Liver (tissue), 3 donors: ENCODE results near the gene PNPLA3.

ENCODE experiments used
- ATF3 ChIP-seq: IDR thresholded peaks from 2 replicates; pipeline ENCODE4 v1.6.1; 2016; ENCODE audit warnings: antibody characterized with exemption
- FOXA1 ChIP-seq: IDR thresholded peaks from 2 replicates; pipeline ENCODE4 v1.6.1; 2016; ENCODE audit warnings: antibody characterized with exemption
- FOXA2 ChIP-seq: IDR thresholded peaks from 2 replicates; pipeline ENCODE4 v1.6.1; 2016; ENCODE audit warnings: antibody characterized with exemption
- GABPA ChIP-seq, 2 donors: IDR thresholded peaks in 1 of 2; conservative IDR thresholded peaks in 1 of 2; 2 replicates each; pipeline ENCODE4 v1.6.1; 2016; ENCODE audit warnings: antibody characterized with exemption in 2 of 2, mild to moderate bottlenecking in 1 of 2, moderate library complexity in 1 of 2
- JUND ChIP-seq, 2 donors: IDR thresholded peaks; 2 replicates each; pipeline ENCODE4 v1.6.1; 2016; ENCODE audit warnings: antibody characterized with exemption in 2 of 2
- MAX ChIP-seq: IDR thresholded peaks from 2 replicates; pipeline ENCODE4 v1.6.1; 2016; ENCODE audit warnings: antibody characterized with exemption
- RAD21 ChIP-seq, 2 donors: IDR thresholded peaks; 2 replicates each; pipeline ENCODE4 v1.6.1; 2016; ENCODE audit warnings: antibody characterized with exemption in 2 of 2, mild to moderate bottlenecking in 2 of 2
- SP1 ChIP-seq: IDR thresholded peaks from 2 replicates; pipeline ENCODE4 v1.6.1; 2018; ENCODE audit warnings: antibody characterized with exemption, mild to moderate bottlenecking
- TAF1 ChIP-seq: conservative IDR thresholded peaks from 2 replicates; pipeline ENCODE4 v1.6.1; 2016; ENCODE audit warnings: antibody characterized with exemption, mild to moderate bottlenecking
- YY1 ChIP-seq: IDR thresholded peaks from 2 replicates; pipeline ENCODE4 v1.6.1; 2016; ENCODE audit warnings: antibody characterized with exemption, mild to moderate bottlenecking
- TF ChIP-seq, protein P1 (sequence below): fragments of 150-350 bp; IDR thresholded peaks from 2 replicates; pipeline ENCODE4 v1.5.1; 2017; ENCODE audit warnings: improper control_type of control experiment, low read depth, low read length; ENCODE audit not compliant: missing input control
- TF ChIP-seq, protein P2 (sequence below): IDR thresholded peaks from 2 replicates; pipeline ENCODE4 v1.6.1; 2016; ENCODE audit warnings: antibody characterized with exemption, mild to moderate bottlenecking
- donor health status: healthy.
- donor health status: healthy.

GRCh38 chr22:43992331-43992821 is 68.8 kb downstream of the PNPLA3 start:
- TF ChIP-seq, protein P1, sequence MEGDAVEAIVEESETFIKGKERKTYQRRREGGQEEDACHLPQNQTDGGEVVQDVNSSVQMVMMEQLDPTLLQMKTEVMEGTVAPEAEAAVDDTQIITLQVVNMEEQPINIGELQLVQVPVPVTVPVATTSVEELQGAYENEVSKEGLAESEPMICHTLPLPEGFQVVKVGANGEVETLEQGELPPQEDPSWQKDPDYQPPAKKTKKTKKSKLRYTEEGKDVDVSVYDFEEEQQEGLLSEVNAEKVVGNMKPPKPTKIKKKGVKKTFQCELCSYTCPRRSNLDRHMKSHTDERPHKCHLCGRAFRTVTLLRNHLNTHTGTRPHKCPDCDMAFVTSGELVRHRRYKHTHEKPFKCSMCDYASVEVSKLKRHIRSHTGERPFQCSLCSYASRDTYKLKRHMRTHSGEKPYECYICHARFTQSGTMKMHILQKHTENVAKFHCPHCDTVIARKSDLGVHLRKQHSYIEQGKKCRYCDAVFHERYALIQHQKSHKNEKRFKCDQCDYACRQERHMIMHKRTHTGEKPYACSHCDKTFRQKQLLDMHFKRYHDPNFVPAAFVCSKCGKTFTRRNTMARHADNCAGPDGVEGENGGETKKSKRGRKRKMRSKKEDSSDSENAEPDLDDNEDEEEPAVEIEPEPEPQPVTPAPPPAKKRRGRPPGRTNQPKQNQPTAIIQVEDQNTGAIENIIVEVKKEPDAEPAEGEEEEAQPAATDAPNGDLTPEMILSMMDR: no peak
- no peak for TF ChIP-seq ATF3
- no peak for TF ChIP-seq YY1
- no peak for TF ChIP-seq RAD21 (IDR thresholded peaks at IDR 0.05)
- TF ChIP-seq FOXA1: no peak
- TF ChIP-seq GABPA (IDR thresholded peaks at IDR 0.05 in 1 of 2, conservative IDR thresholded peaks at IDR 0.05 in 1 of 2): no peak
- TF ChIP-seq, protein P2, sequence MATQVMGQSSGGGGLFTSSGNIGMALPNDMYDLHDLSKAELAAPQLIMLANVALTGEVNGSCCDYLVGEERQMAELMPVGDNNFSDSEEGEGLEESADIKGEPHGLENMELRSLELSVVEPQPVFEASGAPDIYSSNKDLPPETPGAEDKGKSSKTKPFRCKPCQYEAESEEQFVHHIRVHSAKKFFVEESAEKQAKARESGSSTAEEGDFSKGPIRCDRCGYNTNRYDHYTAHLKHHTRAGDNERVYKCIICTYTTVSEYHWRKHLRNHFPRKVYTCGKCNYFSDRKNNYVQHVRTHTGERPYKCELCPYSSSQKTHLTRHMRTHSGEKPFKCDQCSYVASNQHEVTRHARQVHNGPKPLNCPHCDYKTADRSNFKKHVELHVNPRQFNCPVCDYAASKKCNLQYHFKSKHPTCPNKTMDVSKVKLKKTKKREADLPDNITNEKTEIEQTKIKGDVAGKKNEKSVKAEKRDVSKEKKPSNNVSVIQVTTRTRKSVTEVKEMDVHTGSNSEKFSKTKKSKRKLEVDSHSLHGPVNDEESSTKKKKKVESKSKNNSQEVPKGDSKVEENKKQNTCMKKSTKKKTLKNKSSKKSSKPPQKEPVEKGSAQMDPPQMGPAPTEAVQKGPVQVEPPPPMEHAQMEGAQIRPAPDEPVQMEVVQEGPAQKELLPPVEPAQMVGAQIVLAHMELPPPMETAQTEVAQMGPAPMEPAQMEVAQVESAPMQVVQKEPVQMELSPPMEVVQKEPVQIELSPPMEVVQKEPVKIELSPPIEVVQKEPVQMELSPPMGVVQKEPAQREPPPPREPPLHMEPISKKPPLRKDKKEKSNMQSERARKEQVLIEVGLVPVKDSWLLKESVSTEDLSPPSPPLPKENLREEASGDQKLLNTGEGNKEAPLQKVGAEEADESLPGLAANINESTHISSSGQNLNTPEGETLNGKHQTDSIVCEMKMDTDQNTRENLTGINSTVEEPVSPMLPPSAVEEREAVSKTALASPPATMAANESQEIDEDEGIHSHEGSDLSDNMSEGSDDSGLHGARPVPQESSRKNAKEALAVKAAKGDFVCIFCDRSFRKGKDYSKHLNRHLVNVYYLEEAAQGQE: no peak
- no peak for TF ChIP-seq JUND (IDR thresholded peaks at IDR 0.05)
- TF ChIP-seq SP1: no peak
- TF ChIP-seq FOXA2: no peak
- TF ChIP-seq TAF1: no peak
- no peak for TF ChIP-seq MAX
